Measurements from ENCODE around the gene RILPL1.
"Not testable (repeated sequence)": the region's sequence is repeated elsewhere in the genome, so short reads cannot be mapped to it uniquely, and the experiment has no call there.

DNA sequence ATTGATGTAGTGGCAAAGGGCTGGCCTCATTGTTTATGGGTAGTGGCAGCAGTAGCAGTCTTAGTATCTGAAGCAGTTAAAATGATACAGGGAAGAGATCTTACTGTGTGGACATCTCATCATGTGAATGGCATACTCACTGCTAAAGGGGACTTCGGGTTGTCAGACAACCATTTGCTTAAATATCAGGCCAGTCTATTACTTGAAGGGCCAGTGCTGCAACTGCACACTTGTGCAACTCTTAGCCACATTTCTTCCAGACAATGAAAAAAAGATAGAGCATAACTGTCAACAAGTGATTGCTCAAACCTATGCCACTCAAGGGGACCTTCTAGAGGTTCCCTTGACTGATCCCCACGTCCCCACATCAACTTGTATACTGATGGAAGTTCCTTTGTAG, 20.6 kb upstream of the RILPL1 start:
- TF ChIP-seq, protein P1, sequence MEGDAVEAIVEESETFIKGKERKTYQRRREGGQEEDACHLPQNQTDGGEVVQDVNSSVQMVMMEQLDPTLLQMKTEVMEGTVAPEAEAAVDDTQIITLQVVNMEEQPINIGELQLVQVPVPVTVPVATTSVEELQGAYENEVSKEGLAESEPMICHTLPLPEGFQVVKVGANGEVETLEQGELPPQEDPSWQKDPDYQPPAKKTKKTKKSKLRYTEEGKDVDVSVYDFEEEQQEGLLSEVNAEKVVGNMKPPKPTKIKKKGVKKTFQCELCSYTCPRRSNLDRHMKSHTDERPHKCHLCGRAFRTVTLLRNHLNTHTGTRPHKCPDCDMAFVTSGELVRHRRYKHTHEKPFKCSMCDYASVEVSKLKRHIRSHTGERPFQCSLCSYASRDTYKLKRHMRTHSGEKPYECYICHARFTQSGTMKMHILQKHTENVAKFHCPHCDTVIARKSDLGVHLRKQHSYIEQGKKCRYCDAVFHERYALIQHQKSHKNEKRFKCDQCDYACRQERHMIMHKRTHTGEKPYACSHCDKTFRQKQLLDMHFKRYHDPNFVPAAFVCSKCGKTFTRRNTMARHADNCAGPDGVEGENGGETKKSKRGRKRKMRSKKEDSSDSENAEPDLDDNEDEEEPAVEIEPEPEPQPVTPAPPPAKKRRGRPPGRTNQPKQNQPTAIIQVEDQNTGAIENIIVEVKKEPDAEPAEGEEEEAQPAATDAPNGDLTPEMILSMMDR (conservative IDR thresholded peaks at IDR 0.05; ENCODE audit: low read depth, low read length): not testable (repeated sequence)
- not testable (repeated sequence) for TF ChIP-seq EZH2 (IDR thresholded peaks at IDR 0.05; ENCODE audit: borderline replicate concordance, low read depth, low read length, poor library complexity, severe bottlenecking)

Measured in A673 (cell line).